Measurements from ENCODE around the gene DOCK2.

GRCh38 chr5:169831331-169831730, 194.3 kb downstream of the DOCK2 start:
- TF ChIP-seq CTCF (IDR thresholded peaks at IDR 0.05; ENCODE audit: borderline replicate concordance, extremely low read depth, low read length, poor library complexity, severe bottlenecking) (no peak), EZH2 (IDR thresholded peaks at IDR 0.05; ENCODE audit: borderline replicate concordance, low read depth, low read length, severe bottlenecking) (no peak)
